IPS DF 6.9 (cell line): ENCODE data around the gene PLCD3.

Experiments used
- DNase-seq: peaks from one replicate; pipeline ENCODE4 v3.0.0-alpha.2; 2013; ENCODE audit warnings: low read depth, low spot score
- H3K27ac ChIP-seq: one replicate; pipeline ENCODE4 v1.5.1; 2013; ENCODE audit warnings: low read length, control low read depth
- H3K27me3 ChIP-seq: 2 replicates; pipeline ENCODE4 v1.6.1; 2013; ENCODE audit warnings: mild to moderate bottlenecking, low read length; ENCODE audit not compliant: control insufficient read depth, insufficient read depth
- H3K36me3 ChIP-seq: 2 replicates; pipeline ENCODE4 v1.6.1; 2013; ENCODE audit warnings: low read length; ENCODE audit not compliant: control insufficient read depth, insufficient read depth
- H3K4me1 ChIP-seq: 2 replicates; pipeline ENCODE4 v1.6.1; 2013; ENCODE audit warnings: low read length; ENCODE audit not compliant: control insufficient read depth, insufficient read depth
- H3K4me3 ChIP-seq: 2 replicates; pipeline ENCODE4 v1.5.1; 2013; ENCODE audit warnings: mild to moderate bottlenecking, low read length
- H3K9me3 ChIP-seq: 2 replicates; pipeline ENCODE4 v1.6.1; 2013; ENCODE audit warnings: low read length, inconsistent platforms; ENCODE audit not compliant: control insufficient read depth, insufficient read depth
- WGBS: extraction: QIAGEN DNeasy Blood & Tissue Kit; methylation state at CpG from one replicate; pipeline ENCODE4 v1.1.7; 2013; ENCODE audit warnings: mixed read lengths, missing lambda C conversion rate; ENCODE audit not compliant: insufficient read length, insufficient coverage; 5-methylcytosine and 5-hydroxymethylcytosine counted together

The PLCD3 gene

DNA sequence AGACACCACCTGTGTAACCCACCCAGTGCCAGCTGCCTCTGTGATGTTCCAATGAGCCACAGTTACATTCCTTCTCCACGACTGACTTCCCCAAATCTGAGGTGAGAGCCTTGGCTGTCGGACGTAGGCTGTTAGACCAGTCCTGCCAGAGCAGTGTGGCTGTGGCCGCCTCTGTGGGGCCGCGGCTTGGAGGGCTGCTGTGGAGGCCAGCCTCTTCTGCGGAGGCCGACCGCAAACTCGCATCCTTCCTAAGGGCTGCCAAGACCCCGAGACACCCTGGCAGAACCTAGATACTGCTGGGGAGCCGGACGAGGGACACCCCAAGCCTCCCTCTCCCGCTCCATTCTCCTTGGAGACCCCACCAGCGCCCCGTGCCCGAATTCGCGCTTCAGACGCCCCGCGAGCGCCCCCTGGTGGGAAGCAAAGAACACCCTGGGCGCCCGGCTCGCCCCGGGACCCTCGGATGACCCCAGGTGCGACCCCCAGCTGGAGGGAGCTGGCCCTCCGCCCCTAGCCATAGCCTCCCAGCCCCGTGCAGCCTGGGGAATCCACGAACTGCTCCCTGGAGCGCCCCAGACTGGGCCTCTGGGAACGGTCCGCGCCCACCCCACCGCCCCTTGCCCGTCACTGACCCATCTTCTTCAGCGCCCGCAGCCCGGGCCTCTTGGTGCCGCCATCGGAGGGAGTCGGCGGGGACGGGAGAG is 547 bp downstream of the PLCD3 start:
- Histone ChIP-seq H3K36me3 (no peaks in the 10 kb centered on the region), H3K9me3 (no peaks in the 10 kb centered on the region), H3K27ac (no peak overlapping the region), H3K4me3 (peak overlapping the region; percentile 56; the same call in 1 of the 2 replicates), H3K4me1 (0 out of 2 replicates have a peak, but pooled peaks cover 4% of the 10 kb centered on the region), H3K27me3 (no peaks in the 10 kb centered on the region)
- no CpG with 5 or more reads among the region's 46 CpGs for WGBS
- no peak for DNase-seq

- no peak for DNase-seq
- WGBS, result no CpG with 5 or more reads among the region's 17 CpGs
- H3K27ac ChIP-seq, result no peak overlapping the region
- H3K27me3 ChIP-seq, result no peaks in the 10 kb centered on the region
- H3K4me3 ChIP-seq, result no peak overlapping the region
- H3K36me3 ChIP-seq, result no peaks in the 10 kb centered on the region
- H3K9me3 ChIP-seq, result no peaks in the 10 kb centered on the region
- H3K4me1 ChIP-seq, result 0 out of 2 replicates have a peak, but pooled peaks cover 4% of the 10 kb centered on the region
Observed at GRCh38 chr17:45130681-45131615, 1.4 kb downstream of the PLCD3 start.

GRCh38 chr17:45129940-45130680 is 2.2 kb downstream of the PLCD3 start:
- WGBS, result no CpG with 5 or more reads among the region's 13 CpGs
- H3K27me3 ChIP-seq, result no peaks in the 10 kb centered on the region
- H3K9me3 ChIP-seq, result no peaks in the 10 kb centered on the region
- no peaks in the 10 kb centered on the region for H3K36me3 ChIP-seq
- no peak for DNase-seq
- no peak overlapping the region for H3K27ac ChIP-seq
- no peak overlapping the region for H3K4me3 ChIP-seq
- H3K4me1 ChIP-seq, result 0 out of 2 replicates have a peak, but pooled peaks cover 4% of the 10 kb centered on the region

DNA sequence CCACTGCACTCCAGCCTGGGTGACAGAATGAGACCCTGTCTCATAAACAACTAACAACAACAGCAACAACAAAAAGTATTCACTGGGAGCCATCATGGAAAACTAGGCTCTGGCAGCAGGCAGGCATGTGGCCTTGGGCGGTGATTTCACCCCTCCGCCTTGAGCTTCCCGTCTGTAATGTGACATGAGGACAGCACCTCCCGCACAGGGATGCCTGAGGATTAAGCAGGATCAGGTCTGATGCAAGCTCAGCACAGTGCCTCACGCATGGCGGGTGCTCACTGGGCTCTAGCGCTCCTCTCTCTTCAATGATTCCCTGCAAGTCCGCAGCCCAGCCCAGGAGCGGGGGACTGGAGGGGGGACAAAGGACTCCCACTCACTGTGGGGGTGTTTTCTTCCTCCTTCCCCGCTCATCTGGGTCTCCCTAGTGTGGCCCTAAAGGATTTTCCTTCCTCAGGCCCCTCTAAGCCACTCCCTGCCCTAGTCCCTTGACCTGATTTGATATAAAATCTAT is 2.8 kb downstream of the PLCD3 start:
- no CpG with 5 or more reads among the region's 10 CpGs for WGBS
- no peak for DNase-seq
- no peaks in the 10 kb centered on the region for H3K9me3 ChIP-seq
- no peaks in the 10 kb centered on the region for H3K27me3 ChIP-seq
- 0 out of 2 replicates have a peak, but pooled peaks cover 4% of the 10 kb centered on the region for H3K4me1 ChIP-seq
- H3K27ac ChIP-seq, result no peak overlapping the region
- H3K4me3 ChIP-seq, result no peak overlapping the region
- H3K36me3 ChIP-seq, result no peaks in the 10 kb centered on the region

DNA sequence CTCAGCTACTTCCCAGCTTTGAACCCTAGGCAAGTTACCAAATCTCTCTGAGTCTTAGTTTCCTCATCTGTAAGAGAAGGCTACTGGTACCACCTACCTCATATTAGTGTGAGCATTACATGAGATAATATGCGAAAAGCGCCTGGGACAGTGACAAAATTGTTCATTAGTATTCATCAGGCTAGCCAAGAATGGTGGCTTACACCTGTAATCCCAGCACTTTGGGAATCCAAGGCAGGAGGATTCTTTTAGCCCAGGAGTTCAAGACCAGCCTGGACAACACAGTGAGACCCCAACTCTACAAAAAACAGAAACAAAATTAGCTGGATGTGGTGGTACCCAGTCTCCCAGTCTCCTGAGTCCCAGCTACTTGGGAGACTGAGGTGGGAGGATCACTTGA is 3.3 kb downstream of the PLCD3 start:
- no peak for DNase-seq
- no CpG with 5 or more reads among the region's 2 CpGs for WGBS
- H3K27me3 ChIP-seq, result no peaks in the 10 kb centered on the region
- no peak overlapping the region for H3K4me3 ChIP-seq
- 0 out of 2 replicates have a peak, but pooled peaks cover 4% of the 10 kb centered on the region for H3K4me1 ChIP-seq
- no peak overlapping the region for H3K27ac ChIP-seq
- no peaks in the 10 kb centered on the region for H3K36me3 ChIP-seq
- no peaks in the 10 kb centered on the region for H3K9me3 ChIP-seq

GRCh38 chr17:45128331-45128730 is 4.0 kb downstream of the PLCD3 start:
- no CpG with 5 or more reads among the region's 5 CpGs for WGBS
- no peaks in the 10 kb centered on the region for H3K36me3 ChIP-seq
- H3K4me3 ChIP-seq, result no peak overlapping the region
- no peak for DNase-seq
- no peaks in the 10 kb centered on the region for H3K9me3 ChIP-seq
- H3K4me1 ChIP-seq, result 0 out of 2 replicates have a peak, but pooled peaks cover 4% of the 10 kb centered on the region
- no peak overlapping the region for H3K27ac ChIP-seq
- no peaks in the 10 kb centered on the region for H3K27me3 ChIP-seq

DNA sequence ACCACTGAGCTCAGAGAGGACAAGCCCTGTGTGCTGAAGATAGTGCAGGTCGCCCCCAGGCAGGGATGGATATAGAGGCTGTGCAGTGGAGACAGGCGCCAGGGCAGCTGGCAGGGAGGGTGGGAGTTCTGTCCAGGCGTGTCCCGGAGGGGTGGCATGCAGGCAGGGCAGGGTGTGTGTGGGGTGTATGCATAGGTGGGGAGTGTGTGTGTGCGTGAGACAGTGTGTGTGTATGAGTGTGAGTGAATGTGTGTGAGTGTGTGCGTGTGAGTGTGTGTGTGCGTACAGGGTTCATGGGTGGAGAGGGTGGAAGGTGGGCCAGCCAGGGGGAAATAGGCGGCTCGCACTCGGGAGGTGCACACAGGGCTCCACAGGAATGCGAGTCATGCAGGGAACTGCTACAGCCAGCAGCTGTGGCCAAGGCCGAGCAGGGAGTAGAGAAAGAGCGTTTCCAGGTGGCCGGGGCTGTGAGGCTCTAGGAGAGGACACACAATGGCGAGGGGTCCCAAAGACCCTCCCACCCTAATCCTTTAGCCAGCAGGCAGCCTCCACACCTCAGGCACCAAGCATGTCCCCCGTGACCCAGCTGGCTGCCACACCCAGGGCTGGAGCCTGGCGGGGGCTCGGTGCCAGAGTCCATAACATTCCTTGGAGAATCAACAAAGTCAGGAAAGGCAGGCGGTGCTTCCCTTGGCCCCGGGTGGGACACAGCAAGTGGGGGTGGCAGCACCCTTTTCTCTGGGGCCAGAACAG is 4.6 kb downstream of the PLCD3 start:
- no peak overlapping the region for H3K4me3 ChIP-seq

DNA sequence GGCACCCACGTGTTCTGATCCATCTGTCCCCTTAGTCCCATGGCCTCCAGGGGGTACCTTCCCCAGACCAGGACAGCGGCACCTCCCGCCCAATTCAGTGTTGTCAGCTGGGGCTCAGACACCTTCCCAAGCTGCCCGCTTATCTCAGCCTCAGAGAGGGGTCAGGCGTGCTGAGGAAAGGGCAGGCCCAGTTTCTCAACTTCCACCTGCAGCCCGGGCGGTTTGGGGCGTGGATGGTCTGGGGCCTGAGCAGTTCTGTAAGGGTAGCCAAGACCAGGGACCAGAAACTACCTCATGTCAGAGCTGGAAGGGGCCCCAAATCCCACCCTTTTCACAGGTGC is 5.1 kb downstream of the PLCD3 start:
- no CpG with 5 or more reads among the region's 8 CpGs for WGBS
- no peak for DNase-seq
- Histone ChIP-seq H3K27ac (no peak overlapping the region), H3K36me3 (no peaks in the 10 kb centered on the region), H3K9me3 (no peaks in the 10 kb centered on the region), H3K27me3 (no peaks in the 10 kb centered on the region), H3K4me3 (no peak overlapping the region), H3K4me1 (0 out of 2 replicates have a peak, but pooled peaks cover 4% of the 10 kb centered on the region)

More for the DNA sequence above, 4.6 kb downstream of the PLCD3 start:
- H3K9me3 ChIP-seq, result no peaks in the 10 kb centered on the region
- WGBS, result 100% methylated on average over 3 of the region's 20 CpGs
- H3K4me1 ChIP-seq, result 0 out of 2 replicates have a peak, but pooled peaks cover 4% of the 10 kb centered on the region
- DNase-seq, result no peak
- no peaks in the 10 kb centered on the region for H3K27me3 ChIP-seq
- no peaks in the 10 kb centered on the region for H3K36me3 ChIP-seq
- H3K27ac ChIP-seq, result no peak overlapping the region

DNA sequence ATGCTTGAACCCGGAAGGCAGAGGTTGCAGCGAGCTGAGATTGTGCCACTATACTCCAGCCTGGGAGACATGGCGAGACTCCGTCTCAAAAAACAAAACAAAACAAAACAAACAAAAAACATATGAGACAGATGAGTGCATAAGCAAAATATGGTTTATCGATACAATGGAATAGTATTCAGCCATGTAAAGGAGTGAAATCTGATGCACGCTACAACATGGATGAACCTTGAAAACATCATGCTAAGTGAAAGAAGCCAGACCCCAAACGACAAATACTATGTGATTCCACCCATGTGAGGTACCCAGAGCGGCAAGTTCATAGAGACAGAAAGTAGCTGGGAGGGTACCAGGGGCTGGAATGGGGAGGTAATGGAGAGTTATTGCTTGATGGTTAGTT is 6.8 kb downstream of the PLCD3 start:
- Histone ChIP-seq H3K27ac (no peak overlapping the region), H3K9me3 (no peaks in the 10 kb centered on the region), H3K4me1 (peaks cover 6% of the 10 kb centered on the region; the same call in 1 of the 2 replicates), H3K4me3 (no peak overlapping the region), H3K27me3 (no peaks in the 10 kb centered on the region), H3K36me3 (no peaks in the 10 kb centered on the region)
- no peak for DNase-seq
- no CpG with 5 or more reads among the region's 8 CpGs for WGBS
